Adipocyte (in vitro differentiated cells): ENCODE results near the gene RXRG.
"Not testable (repeated sequence)": the region's sequence is repeated elsewhere in the genome, so short reads cannot be mapped to it uniquely, and the experiment has no call there.

Source experiments
- DNase-seq: peaks from one replicate; pipeline ENCODE4 v3.0.0-alpha.2; 2015; ENCODE audit warnings: low read depth
- H3K27me3 ChIP-seq: replicated peaks from 2 replicates; pipeline ENCODE4 v1.7.0; 2013; ENCODE audit warnings: mild to moderate bottlenecking, low read length, moderate library complexity; ENCODE audit not compliant: control insufficient read depth, insufficient read depth
- H3K36me3 ChIP-seq: 2 replicates; pipeline ENCODE4 v1.7.0; 2013; ENCODE audit warnings: low read length, mild to moderate bottlenecking, moderate library complexity; ENCODE audit not compliant: control insufficient read depth, insufficient read depth, severe bottlenecking
- H3K4me1 ChIP-seq: 2 replicates; pipeline ENCODE4 v1.7.0; 2013; ENCODE audit warnings: mild to moderate bottlenecking, low read length, moderate library complexity; ENCODE audit not compliant: control insufficient read depth, insufficient read depth
- H3K4me3 ChIP-seq: 2 replicates; pipeline ENCODE4 v1.7.0; 2013; ENCODE audit warnings: mild to moderate bottlenecking, low read length, moderate library complexity
- H3K9ac ChIP-seq: 2 replicates; pipeline ENCODE4 v1.7.0; 2013; ENCODE audit warnings: mild to moderate bottlenecking, low read length, moderate library complexity
- H3K9me3 ChIP-seq: 2 replicates; pipeline ENCODE4 v1.7.0; 2013; ENCODE audit warnings: mild to moderate bottlenecking, low read length, moderate library complexity; ENCODE audit not compliant: control insufficient read depth

The RXRG gene

DNA sequence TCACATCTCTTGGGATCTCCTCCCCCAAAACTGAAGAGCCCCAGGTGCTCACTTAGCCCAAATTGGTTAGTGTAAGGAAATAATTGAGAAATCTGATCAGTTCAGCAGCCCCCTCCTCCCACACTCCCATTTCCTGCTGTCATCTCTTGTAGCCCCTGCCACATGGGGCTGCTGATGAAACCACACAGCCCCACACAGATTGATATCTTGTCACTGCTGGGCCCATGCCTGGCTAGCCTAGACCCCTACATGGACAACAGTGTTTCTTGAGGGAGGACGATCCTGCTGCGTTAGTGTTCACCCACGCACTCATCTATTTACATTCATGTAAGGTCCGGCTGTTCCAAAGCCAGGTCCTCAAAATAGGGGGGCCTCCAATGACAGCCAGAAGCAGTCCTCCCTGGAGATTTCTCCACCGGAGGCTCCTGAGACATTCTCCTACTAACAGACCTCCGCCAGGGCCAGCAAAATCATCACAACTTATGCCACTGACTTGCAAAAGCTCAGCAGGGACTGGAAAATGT is 23.9 kb upstream of the RXRG start:
- H3K36me3 ChIP-seq: no peaks in the 10 kb centered on the region
- no peaks in the 10 kb centered on the region for H3K9me3 ChIP-seq
- H3K9ac ChIP-seq: no peak overlapping the region
- no peak for DNase-seq
- peaks cover 25% of the 10 kb centered on the region for H3K27me3 ChIP-seq
- H3K4me3 ChIP-seq: no peak overlapping the region
- no peaks in the 10 kb centered on the region for H3K4me1 ChIP-seq

DNA sequence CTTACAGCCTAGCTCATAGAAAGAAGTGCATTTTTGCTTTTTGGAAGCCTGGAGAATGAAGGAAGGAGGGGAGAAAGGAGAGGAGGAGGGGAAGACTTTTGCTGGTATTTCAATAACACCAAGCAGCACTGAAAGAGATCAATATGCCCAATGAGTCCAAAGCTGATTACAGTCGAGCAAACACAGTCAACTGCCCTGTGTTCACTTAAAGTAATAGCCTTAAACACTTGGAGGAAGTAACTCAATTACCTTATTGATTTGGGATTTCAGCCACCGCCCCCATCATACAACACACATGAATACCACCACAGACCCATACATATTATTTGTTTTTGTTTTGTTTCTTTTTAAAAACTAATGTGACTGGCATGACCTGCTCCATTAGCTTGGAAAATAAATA is 23.3 kb upstream of the RXRG start:
- no peaks in the 10 kb centered on the region for H3K9me3 ChIP-seq
- no peak overlapping the region for H3K4me3 ChIP-seq
- no peak overlapping the region for H3K9ac ChIP-seq
- H3K27me3 ChIP-seq: peaks cover 25% of the 10 kb centered on the region
- H3K36me3 ChIP-seq: no peaks in the 10 kb centered on the region
- H3K4me1 ChIP-seq: no peaks in the 10 kb centered on the region
- no peak for DNase-seq

DNA sequence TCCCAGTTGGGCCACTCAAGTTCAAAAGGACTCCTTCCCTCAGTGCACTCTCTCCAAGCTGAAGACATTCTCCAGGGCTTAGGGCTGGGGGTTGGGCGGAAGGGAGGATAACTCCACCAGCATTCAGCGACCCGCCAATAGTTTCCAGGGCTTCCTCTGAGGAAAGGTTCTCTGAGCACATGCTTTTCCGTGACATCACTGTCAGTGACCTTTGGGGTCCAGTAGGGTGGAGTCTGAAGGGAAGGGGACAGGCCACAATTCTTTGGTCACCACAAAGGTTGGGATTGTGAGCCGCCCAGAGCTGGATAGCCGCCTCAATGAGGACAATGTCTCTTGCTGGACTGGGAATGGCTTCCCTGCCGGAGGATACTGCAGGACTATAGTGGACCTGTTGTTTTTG is 22.8 kb upstream of the RXRG start:
- Histone ChIP-seq H3K4me1 (no peaks in the 10 kb centered on the region), H3K36me3 (no peaks in the 10 kb centered on the region), H3K9me3 (no peaks in the 10 kb centered on the region), H3K9ac (no peak overlapping the region), H3K4me3 (no peak overlapping the region), H3K27me3 (peaks cover 26% of the 10 kb centered on the region)
- DNase-seq: no peak

DNA sequence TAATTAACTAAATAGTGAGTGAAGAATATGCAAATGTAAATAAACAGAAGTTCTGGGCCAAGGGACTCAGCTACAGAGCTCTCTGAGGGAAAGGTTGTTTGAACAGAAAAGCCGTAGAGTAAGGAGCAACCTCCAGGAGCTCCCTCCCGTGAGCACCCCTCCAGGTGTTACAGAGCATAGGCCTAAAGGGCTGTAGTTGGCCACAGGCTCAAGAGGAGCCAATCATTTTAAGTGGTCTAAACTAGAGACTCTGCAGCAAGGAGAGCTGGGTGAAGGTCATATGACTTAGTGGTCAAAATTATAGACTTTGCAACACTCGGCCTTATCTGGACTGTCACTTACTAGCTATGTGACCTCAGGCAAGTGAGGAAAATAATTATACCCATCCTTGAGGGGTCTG is 19.1 kb upstream of the RXRG start:
- H3K36me3 ChIP-seq: no peaks in the 10 kb centered on the region
- no peak overlapping the region for H3K4me3 ChIP-seq
- H3K9ac ChIP-seq: no peak overlapping the region
- H3K4me1 ChIP-seq: no peaks in the 10 kb centered on the region
- DNase-seq: no peak
- H3K27me3 ChIP-seq: peaks cover 30% of the 10 kb centered on the region
- H3K9me3 ChIP-seq: no peaks in the 10 kb centered on the region

DNA sequence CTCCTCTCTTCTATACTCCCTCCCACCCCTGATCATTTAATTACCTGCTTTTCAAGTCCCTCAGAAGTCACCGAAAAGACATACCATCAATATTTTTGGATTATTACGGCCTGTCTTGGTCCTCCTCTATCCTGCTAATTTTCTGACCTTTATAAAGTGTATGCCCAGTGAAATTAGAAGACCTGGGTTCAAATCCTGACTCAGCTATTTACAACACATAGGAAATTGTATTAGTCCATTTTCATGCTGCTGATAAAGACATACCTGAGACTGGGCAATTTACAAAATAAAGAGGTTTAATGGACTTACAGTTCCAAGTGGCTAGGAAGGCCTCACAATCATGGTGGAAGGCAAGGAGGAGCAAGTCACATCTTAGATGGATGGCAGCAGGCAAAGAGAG is 14.8 kb upstream of the RXRG start:
- peaks cover 17% of the 10 kb centered on the region for H3K27me3 ChIP-seq
- H3K9me3 ChIP-seq, H3K4me3 ChIP-seq, H3K36me3 ChIP-seq, H3K9ac ChIP-seq, H3K4me1 ChIP-seq, DNase-seq: not testable (repeated sequence)

DNA sequence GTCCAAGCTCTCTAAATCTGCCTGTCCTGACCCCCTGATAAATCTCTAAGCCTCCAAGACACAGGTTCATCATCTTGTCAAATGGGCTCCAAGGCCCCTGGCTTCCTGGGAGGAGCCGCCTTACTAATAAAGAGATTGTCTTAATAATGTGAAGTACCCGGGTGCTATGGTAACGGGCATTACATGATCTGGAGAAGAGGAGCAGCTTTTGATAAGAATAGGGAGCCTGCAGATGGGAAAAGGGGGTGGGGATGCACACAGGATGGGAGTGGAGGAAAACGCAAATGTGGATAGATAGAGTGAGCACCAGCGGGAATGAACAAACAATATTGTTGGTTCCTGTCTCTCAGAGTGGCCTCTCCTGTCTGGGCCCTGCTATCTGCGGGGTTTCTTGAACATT is 11.9 kb upstream of the RXRG start:
- Histone ChIP-seq H3K4me1 (no peaks in the 10 kb centered on the region), H3K27me3 (peaks cover 14% of the 10 kb centered on the region), H3K9ac (no peak overlapping the region)

DNA sequence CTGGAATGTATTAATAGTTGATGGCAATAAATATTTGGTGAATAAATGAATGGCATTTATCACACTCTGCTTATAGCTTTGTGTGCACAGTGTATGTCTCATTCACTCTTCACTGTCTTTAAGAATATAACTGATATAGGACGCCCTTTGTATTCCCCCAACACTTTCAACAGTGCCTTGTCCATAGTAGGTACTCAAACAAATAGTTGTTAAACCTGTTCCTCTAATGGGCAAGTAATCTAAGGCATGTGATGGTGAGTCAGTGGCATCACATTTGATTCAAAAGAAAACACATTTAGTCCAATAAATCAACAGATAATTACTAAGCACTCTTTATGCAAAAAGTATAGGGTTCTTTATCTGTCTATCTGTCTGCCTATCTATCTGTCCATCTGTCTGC is 11.2 kb upstream of the RXRG start:
- peaks cover 11% of the 10 kb centered on the region for H3K27me3 ChIP-seq
- H3K36me3 ChIP-seq: no peaks in the 10 kb centered on the region
- no peaks in the 10 kb centered on the region for H3K4me1 ChIP-seq
- no peak overlapping the region for H3K4me3 ChIP-seq
- no peak for DNase-seq
- no peak overlapping the region for H3K9ac ChIP-seq
- H3K9me3 ChIP-seq: no peaks in the 10 kb centered on the region

More for the DNA sequence above, 11.9 kb upstream of the RXRG start:
- no peak for DNase-seq
- no peak overlapping the region for H3K4me3 ChIP-seq
- H3K9me3 ChIP-seq: no peaks in the 10 kb centered on the region
- H3K36me3 ChIP-seq: no peaks in the 10 kb centered on the region

DNA sequence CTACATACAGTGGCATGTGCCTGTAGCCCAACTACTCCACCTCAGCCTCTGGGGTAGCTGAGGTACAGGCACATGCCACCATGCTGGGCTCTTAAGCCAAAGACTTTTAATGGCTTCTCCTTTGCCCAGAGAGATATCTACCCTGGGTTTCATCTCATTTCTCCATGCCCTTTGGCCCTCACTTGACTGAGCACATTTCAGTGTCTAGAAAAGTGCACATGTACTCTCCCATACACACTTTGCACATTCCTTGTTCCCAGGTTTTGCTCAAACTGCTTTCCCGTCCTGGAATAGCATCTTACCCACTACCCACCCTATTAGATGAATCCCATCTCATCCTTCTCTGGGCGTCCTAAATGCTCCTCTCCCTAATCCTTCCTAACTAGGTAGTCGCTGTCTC is 10.2 kb upstream of the RXRG start:
- peaks cover 15% of the 10 kb centered on the region for H3K27me3 ChIP-seq

DNA sequence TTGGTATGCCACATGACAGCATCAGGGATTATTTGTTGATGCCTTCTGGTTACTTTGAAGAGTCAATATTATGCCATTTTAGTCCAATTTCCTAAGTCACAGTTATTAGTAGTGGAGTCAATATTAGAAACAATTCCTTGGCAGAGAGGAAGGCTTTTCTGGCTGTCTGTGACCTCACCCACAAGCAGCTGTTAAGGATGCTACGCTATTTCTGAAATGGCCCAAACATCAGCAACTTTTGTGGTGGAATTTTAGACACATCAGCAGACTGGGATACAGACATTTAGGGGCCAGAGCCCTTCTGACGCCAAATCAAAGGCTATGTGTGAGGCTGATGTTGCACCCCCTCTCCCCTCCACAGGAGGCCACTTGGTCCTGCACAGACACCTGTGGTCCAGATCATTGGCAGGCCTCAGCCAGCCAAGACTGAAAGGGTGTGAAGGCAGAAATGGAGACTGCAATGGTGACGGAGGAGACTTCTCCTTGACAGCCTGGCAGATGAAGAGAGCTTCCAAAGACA is 9.2 kb upstream of the RXRG start:
- Histone ChIP-seq H3K27me3 (peaks cover 20% of the 10 kb centered on the region), H3K4me1 (no peaks in the 10 kb centered on the region), H3K9me3 (no peaks in the 10 kb centered on the region), H3K9ac (no peak overlapping the region), H3K36me3 (no peaks in the 10 kb centered on the region), H3K4me3 (no peak overlapping the region)
- no peak for DNase-seq

More for the DNA sequence above, 10.2 kb upstream of the RXRG start:
- no peak for DNase-seq
- Histone ChIP-seq H3K9ac (no peak overlapping the region), H3K36me3 (no peaks in the 10 kb centered on the region), H3K9me3 (no peaks in the 10 kb centered on the region), H3K4me3 (no peak overlapping the region), H3K4me1 (no peaks in the 10 kb centered on the region)

DNA sequence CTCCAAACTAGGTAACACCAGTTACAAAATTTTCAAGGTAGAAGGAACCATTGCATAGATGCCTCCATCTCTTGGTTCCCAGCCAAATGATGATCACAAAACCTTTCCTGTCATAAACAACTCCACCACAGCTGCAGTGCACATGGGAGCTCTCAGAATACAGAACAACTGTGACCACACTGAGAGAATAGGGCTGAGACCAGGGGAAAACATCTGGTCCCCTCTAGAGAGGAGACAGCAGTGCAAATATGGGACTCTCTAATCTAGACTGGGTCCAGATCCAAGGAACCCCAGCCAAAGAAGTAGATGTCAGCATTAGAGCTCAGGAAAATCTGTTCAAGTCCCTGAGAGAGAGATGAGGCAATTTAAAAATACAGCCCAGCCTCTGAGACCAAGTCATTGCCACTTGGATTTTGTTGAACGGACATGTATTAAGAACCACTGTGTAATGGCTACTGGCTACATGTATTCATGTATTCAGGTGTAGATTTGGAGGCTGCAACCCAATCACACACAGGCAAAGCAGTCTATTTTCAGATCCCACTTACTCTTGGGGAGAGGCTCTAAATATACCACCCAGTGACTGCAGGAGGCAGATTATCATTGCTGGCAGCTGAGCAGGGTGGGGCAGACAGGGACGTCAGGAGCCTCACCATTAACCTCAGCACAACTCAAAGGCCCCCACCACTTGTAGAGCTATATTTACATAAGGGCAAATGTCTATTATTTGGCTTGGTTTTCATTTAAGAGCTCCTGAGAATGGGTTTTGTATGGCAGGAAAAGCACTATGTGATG is 7.6 kb upstream of the RXRG start:
- Histone ChIP-seq H3K9ac (no peak overlapping the region), H3K9me3 (no peaks in the 10 kb centered on the region), H3K36me3 (no peaks in the 10 kb centered on the region), H3K4me3 (no peak overlapping the region), H3K27me3 (peaks cover 25% of the 10 kb centered on the region), H3K4me1 (no peaks in the 10 kb centered on the region)
- no peak for DNase-seq

DNA sequence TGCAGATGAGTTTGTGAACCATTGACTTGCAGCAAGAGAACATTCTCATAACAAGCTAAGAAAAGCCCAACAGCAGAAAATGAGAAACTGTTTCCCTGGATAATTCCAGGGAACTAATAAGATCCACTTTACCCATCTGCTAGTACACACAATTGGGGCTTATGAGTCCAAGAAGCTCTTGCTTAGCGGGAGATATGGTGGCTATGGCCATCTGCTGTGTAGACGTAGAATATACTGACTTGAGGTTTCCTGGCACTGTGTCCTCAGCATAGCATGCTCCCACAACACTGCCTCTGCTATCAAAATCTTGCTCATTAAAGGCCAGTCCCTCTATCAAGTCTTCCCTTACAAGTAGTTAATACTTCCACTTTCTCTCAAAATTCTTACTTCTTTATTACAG is 6.8 kb upstream of the RXRG start:
- Histone ChIP-seq H3K9ac (no peak overlapping the region), H3K4me1 (no peaks in the 10 kb centered on the region), H3K4me3 (no peak overlapping the region), H3K9me3 (no peaks in the 10 kb centered on the region), H3K27me3 (peaks cover 34% of the 10 kb centered on the region), H3K36me3 (no peaks in the 10 kb centered on the region)
- DNase-seq: no peak
